GM19324 (cell line): ENCODE measurements around the gene PITX1.
"Not testable (repeated sequence)": the region's sequence is repeated elsewhere in the genome, so short reads cannot be mapped to it uniquely, and the experiment has no call there.

Source experiments
- ATAC-seq: cut with Tn5 transposase; IDR thresholded peaks from one replicate; pipeline ENCODE4 v1.9.1; 2021; ENCODE audit warnings: mild to moderate bottlenecking, moderate library complexity; ENCODE audit not compliant: unreplicated experiment, low FRiP score

Gene PITX1

DNA sequence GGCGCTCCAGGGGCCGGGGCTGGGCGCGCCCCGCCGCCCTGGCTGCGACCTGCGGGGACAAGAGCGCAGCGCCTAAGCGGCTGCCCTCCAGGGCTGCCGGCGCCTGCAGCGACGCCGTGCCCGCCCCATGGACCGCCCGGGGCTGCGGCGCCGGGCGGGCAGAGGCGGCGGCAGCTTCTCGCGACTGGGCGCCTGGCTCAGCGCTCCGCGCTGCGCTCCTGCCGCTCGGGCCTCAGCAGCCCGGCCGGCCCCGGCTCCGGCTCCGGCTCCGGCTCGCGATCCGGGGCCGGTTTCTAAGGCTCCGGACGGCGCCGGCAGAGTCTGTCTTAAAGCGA is at the start of gene PITX1:
Gene PITX1, minus strand, starts transcription at position 328 of the 335 bp plus-strand sequence. CDS start 347 bp downstream, outside the sequence.
- ATAC-seq: no peak

DNA sequence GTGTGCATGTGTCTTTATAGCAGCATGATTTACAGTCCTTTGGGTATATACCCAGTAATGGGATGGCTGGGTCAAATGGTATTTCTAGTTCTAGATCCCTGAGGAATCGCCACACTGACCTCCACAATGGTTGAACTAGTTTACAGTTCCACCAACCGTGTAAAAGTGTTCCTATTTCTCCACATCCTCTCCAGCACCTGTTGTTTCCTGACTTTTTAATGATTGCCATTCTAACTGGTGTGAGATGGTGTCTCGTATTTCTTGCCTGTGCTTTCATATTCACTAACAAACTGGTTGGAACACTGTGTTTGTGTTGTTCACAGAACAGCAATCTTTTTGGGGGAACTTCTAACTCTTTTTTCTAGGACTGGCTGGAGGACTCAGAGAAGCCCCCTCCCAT is 49.3 kb upstream of the PITX1 start:
- ATAC-seq: not testable (repeated sequence)

DNA sequence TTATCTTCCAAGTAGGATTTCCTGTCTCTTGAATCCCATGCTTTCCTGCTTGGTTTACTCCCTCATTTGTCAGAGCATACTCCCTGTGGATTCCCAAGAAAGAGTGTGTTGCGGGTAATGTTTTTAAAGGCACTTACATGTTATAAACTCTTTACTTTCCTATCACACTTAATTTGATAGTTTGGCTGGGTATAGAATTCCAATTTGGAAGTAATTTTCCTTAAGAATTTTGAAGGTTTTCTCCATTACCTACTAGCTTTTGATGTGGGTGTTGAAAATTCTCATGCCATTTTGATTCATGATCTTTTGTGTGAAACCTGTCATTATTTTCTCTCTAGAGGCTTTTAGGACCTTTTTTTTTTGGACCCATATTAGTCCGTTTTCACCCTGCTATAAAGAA is 47.2 kb upstream of the PITX1 start:
- no peak for ATAC-seq

DNA sequence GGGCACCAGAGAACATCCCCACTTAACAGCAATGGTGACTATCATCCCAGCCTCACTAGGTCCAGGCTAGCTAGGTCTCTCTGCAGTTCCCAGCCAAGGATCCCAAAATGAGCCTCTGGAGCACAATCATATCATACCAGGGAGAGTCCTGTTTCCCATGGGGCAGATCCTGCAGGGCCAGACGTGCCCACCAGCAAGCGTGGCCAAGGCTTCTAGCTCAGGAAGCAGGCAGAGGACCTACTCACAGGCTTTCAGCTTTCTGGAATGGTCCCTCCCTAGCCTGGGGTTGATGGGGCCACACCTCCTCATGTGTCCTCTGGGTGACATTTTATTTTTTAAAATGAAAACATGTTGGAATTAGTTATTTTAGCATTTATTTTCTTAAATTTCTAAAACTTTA is 45.7 kb upstream of the PITX1 start:
- ATAC-seq: no peak

DNA sequence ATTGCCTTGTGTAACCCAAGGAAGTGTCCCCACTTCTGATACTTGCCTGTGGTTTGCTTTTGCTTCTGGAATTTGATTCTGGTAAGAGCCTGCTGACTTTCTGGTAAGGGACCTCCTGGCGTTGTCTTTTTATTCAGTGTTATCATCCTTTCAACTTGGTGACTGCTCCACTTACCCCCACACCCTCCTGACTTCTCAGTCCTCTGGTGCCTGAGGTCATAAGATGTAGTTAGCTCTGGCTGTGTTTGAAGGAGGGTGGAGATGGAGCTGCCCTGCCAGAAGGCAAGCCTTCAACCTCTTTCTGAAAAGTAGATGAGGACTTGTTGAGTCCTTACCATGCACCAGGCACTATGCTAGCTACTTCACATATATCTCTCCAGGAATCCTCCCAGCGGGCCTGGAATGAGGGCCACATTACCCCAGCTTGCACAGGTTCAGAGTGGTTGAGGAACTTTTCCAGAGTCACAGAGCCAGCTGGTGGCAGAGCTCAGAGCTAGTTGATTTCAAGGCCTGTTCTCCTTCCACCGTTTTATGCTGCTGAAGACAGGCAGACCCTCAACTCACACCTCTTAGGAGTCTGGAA is 45.2 kb upstream of the PITX1 start:
- no peak for ATAC-seq

DNA sequence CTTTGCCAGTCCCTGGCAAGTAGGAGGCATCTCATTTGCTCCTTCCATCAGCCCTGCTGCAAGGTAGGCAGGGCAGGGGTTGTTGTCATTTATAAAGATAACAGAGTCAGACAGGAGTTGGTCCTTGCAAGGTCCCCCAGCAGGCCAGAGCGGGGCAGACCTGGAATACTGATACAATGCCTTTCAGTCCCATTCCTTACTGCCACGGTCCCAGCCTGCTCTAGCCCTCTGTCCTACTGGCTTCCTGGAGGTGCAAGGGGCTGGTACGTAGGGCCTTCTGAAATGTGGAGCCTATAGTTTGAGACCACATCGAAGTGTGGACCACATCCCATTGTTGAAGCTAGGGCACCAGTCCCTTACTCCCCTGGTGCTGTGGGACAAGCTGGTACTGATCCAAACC is 42.8 kb upstream of the PITX1 start:
- ATAC-seq: no peak

DNA sequence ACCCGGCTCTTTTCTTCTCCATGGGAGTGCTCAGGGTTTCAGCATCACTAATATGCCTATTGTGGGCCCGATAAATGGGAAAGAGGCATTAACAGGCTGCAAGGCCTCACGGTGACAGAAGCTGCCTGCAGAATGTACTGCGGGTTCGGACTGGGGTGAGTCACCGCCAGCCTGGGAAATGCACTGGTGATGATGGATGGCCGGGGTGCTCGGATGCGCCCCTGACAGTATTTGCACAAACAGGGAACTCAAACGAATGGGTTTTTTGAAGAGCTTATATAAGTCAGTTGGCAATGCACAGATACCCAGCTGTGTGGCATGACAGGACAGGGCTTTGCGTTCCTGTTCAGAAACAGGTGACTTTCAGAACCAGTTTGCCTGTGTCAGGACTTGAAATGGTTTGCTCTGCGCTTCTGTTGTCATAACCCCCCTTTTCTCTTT is 42.0 kb upstream of the PITX1 start:
- no peak for ATAC-seq

DNA sequence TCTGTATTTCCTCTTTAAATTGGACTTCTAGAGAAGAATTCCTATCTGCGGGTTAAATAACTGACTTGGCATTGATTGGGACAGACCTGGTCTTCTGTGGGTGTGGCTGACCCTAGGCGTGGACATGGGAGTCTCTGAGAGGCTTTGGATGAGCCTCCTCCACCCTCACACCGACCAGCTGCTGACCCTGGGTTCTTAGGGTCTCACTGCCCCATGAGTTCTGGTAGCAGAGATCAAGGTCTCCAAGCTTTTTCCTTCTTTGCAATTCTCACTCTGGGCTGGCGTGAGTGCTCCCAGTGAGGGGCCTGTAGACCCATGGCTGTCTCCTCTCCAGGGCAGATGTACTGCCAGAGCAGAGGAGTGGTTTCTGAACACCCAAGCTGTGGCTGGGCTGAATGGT is 41.6 kb upstream of the PITX1 start:
- no peak for ATAC-seq

DNA sequence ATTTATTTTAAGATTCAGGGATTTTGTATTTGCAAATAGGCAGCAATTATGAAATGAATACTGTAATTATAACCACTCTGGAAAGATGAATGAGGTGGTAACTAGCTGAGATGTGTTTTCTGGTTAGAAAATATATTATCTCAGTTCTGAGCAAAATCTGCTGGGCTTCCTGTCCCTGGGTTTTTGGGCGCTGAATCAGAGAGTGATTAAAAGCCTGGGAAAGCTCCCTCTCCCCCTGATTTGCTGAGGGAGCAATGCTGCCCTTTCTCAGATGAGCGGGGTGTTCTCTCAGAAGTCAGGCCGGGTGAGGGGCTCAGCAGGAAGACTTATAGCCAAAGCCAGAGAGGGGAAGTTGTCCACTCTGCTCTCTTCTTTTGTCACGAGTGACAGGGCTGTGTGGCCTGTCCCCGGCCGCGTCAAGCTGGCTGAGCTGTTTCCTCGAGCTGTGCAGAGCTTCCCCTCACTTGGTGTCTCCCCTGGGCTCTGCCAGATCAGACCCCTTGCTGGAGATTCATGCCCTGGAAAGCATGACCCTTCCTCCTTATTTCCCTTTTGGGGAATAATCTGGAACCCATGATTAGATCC is 39.8 kb upstream of the PITX1 start:
- ATAC-seq: no peak

DNA sequence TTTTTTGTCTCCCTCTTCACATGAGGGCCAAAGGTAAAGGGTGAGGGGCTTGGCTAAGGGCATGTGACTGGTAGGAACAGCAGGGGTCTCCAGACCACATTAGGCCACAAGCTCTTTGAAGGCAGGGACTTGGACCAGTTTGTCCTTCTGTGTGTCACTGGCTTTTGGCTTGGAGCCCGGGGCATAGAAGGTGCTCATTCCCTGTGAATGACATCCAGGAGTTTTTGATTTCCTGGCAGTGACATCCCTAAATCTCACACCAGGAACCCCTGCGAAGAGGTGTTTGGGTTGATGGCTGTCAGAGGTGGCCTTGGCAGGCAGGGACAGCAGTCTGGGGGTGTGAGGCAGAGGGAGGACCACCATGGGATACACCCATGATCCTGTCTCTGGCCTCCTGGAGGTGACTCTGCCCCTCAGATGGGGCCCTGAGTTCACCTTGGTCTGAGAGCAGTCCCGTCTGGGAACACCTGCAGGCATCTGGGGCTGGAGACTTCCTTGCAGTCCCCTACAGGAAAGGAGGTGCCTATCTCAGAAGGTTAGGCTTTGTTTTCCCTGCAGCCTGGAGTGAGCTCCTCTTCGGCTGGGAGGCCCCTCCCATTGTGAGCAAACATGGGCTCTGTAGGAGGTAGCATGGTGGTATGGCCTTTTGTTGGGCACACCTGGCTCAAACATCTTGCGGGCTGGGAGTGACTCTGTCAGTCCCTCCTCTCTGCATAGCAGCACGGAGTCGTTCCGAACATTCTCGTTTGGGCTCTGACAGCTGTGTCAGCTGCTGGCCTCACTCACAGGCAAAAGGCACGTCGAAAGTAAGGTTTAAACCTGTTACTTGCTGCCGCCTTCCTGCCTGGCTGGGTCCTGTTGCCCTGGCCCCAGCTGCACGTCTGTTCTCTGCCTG is 38.6 kb upstream of the PITX1 start:
- no peak for ATAC-seq

DNA sequence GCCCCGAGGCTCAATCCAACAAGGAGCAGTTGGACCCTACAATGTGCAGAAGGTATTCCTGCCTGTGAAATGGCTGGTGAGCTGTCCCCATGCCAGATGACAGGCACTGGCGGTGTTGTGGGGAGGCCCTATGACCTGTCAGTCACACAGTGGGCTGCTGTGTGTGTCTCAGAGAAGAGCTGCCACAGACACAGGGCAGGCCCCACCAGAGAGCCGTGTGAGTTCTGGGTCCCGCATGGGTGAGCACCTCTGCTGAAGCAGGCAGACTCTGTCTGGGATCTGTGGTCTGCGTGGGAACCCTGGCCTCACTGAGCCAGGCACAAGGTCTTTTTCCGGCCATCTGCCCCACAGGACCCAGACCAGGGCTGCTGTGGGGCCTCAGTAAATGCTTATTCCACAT is 37.3 kb upstream of the PITX1 start:
- no peak for ATAC-seq

DNA sequence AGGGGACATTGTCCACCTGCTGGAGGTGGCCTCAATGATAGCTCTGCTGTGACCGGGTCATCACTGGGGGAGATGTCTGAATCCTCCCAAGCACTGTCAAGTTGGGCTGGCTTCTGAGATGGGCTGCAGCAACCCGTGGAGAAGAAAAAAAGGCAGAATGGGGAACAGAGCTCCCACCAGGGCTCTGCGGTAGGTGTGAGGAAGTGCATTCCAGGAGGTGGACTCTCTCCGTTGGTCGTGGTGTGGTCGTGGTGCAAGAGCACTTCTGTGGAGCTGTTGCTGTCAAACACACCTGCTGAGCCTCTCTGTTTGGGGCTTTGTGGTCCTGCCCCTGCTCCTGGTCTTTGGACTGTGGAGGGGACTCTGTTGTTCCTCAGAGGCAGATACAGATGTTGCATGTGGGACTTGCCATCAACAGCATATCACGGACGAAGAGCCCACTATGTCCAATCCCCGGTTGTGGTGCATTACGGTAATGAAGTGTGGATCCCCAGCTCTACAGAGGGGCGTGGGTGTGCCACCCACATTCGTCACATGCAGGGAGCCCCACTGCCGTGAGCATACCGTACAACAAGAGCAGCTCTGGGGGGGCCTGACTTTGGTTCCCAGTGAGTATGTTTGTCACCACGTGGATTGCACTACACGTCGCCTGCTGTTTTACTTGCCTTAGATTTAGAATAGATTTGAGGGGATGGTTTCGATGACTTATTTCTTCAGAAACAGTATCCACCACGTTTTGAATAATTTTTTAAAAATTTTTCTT is 36.0 kb upstream of the PITX1 start:
- ATAC-seq: no peak

DNA sequence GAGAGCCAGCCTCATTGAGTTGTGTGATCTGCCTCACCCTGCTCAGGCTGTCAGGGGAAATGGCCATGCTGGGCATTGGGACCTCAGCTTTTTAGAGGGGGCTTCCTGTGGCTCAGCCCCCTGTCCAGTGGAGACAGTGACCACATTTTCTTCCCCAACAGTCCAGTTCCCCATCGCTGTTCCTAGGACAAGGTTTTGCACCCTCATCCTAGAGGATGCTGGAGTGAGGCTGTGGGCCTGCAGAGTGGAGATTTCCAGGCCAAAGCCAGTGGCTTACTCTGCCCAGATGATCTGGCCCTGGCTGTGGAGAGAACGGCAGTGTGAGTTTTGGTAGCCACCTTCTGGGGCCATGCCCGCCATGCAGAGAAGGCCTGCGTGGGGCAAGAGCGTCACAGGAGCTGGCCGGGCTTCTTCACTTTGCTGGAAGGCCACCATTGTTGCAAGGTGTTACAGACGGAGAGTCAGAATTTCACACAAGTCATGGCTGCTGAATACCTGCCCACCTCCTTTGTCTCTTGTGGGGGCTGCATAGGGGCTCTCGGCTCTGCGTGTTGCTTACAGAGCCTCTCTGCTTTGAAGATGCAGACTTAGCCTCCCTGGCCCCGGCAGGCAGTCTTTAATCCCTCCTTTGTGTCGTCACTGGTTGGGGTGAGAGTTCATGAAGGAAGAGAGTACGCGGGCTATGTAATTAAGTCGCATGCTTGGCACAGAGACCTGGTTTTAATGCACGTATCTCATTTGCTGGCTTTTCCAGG is 35.2 kb upstream of the PITX1 start:
- no peak for ATAC-seq

DNA sequence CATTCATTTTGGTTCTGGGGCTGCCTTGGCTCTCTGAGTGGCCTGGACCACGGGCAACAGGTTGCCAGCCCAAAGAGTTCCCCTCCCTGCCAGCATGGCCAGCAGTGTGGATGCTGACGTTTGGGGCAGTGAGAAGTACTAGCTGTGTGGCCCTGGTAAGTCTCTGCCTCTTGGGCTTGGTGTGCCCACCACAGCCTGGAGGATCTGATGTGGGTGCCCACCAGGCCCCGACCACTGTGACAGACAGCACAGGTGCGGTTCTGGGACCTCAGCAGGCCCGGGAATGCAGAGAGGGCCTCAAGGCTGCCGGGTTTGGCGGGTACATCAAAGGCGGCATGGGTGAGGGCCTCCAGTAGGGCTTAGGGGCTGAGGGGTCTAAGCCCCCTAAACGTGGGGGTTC is 33.6 kb upstream of the PITX1 start:
- no peak for ATAC-seq

DNA sequence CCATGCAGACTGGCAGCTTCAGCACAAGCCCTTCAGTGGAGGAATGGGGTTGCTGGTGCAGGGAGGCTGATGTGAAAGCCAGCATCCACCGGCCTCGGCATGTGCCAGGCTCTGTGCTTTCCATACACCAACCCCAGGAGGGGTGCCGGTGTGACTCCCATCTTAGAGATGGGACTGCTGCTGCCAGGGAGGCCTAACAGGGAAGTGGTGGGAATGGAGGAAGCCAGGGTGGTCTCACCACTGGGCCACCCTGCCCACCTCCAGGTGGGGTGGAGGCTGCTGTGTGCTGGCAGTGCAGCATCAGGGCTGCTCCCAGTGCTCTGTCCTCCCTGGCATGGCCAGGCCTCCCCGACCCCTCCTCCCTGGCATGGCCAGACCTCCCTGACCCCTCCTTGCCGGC is 32.8 kb upstream of the PITX1 start:
- no peak for ATAC-seq

DNA sequence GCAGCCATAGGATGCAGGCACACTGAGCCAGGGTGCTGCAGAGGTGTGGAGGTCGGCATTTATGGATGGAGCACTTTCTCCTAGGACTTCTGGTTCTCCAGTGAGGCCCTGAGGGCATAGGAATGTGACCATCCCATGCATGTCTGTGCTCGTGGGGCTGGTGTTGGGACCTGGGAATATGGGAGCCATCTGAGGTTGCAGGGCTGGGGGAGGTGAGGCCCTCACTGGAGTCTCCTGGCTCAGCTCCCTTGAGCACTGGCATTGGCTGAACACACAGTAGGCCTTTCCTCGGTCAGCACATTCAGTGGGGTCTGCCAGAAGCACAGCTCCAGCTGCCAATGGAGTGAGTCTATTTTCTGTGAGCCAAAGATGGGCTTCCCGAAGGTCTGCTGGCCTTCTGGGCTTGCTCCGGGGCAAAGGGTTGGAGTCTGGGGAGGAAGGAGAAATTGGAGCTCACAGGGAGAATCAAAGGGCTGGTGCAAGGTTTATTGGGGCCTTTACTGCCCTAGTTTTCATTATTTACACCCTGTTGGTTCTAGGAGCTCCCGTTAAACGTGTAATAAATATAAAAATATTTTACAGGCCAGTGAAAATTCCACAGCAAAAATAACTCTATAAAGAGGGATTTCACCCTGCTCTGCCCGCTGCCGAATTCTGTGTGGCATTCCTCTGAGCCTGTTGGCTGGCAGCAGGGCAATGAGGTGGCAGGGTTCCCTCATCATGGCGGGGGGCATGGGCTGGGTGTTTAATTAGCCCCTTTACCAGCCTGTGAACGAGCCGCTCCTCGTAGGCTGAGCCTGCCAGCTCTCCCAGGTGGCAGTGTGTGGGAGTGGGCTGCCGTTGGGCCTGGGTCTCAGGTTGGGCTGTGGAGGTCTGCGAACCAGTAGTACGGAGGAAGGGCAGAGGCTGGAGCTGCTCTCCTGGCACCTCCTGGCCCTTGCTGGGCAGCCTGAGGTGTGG is 31.6 kb upstream of the PITX1 start:
- ATAC-seq: no peak

DNA sequence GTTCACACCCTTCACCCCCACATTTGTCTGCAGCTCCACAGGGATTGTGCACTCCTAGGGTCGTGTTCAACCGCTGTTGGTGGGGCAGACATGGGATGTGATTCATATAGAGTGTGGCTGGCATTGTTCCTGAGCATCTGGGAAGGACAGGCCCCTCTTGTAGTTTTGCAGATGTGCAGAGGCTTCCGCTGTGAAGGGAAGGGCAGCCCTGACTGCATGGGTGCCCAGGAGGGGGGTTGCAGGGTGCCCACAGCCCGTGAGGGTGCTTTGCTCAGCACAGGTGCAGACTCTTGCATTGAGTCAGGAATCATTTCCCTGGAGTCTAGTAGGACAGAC is 30.2 kb upstream of the PITX1 start:
- ATAC-seq: no peak

DNA sequence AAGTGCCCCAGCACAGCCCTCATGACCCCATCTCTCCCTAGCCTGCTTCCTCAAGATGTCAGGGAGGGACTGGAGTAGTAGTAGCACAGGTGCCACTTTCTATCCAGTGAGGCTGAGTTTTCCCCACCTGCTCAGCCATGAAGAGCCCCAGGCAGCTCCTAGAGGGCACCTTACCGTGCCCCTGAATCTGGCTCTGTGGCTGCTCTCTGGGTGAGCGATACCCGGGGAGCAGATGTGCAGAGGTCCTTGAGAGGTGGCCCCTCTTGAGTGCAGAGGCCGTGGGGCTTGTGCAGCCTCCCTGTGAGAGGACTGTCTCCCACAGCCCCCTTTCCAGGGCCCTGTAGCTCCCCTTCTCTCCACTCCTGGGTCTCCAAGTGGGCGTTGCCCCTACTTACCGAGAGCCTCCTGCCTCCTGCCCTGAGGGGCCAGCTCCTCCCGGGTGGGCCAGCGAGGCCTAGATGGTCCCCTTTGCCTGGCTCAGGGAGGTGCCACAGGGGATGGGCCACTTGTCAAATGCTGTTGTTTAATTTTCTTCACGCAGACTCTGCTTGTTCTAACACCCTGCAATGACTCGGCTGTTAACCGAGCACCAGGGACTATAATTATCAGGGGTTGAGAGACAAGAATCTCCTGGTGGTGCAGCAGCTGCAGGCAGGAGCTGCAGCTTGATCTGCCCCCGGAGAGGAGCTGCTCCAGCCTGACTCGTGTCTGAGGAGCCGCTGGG is 29.6 kb upstream of the PITX1 start:
- ATAC-seq: no peak

DNA sequence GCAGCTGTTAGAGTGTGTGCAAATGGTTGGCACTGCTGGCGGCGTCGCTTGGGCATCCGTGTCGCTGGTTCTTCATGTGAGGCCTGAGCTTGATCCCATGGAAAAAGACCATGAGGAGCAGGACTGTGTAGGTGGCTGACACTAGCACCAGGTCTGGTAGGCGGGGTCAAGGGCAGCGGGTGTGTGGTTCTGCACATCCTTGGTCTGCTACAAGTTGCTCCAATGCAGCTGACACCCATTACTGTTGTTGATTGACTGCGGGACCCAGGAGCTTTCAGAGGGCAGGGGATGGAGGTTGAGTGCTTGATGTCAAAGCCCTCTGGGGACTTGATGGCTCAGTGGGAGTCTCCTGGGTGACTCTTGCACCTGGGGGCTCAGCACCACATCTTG is 29.0 kb upstream of the PITX1 start:
- no peak for ATAC-seq
